Lower lobe of right lung (tissue), 2 donors: ENCODE measurements around the gene NPRL2. TPM values are rescaled to one million over a fixed set of nuclear protein-coding genes. Genes with fewer than 3 reads are reported as not detected.

ENCODE experiments used
- ATAC-seq, 2 donors: fragments of 200-7000 bp; cut with Tn5 transposase; one replicate each; pipeline ENCODE4 v1.9.1; 2020 to 2022; ENCODE audit warnings: mild to moderate bottlenecking in 2 of 2, moderate library complexity in 2 of 2
- DNase-seq: peaks from one replicate; pipeline ENCODE4 v3.0.0-alpha.2; 2020
- H3K27ac ChIP-seq: fragments of 200-600 bp; one replicate; pipeline ENCODE4 v1.8.0; 2022
- H3K27me3 ChIP-seq: fragments of 200-600 bp; one replicate; pipeline ENCODE4 v1.8.0; 2022; ENCODE audit warnings: low read depth
- H3K36me3 ChIP-seq: fragments of 200-600 bp; one replicate; pipeline ENCODE4 v1.8.0; 2022; ENCODE audit warnings: mild to moderate bottlenecking
- H3K4me1 ChIP-seq: fragments of 200-600 bp; one replicate; pipeline ENCODE4 v1.8.0; 2022
- H3K4me3 ChIP-seq: fragments of 200-600 bp; one replicate; pipeline ENCODE4 v1.8.0; 2022; ENCODE audit warnings: mild to moderate bottlenecking
- H3K9me3 ChIP-seq: fragments of 200-600 bp; one replicate; pipeline ENCODE4 v1.8.0; 2022
- intact Hi-C: fragments of 100-400 bp; cut with DNase I; formaldehyde crosslinking; loops from one replicate; pipeline ENCODE4 v1.11.0; 2022
- total RNA-seq: library from RNA; stranded (reverse); fragmentation: NEBNext Ultra II Directional; extraction: Animal tissue kit (Norgen Biotek cat#: 25700); gene quantifications from one replicate; pipeline ENCODE4 v1.2.1, GENCODE V29; 2021
- TF ChIP-seq, protein P1 (sequence below): fragments of 200-600 bp; IDR thresholded peaks from one replicate; pipeline ENCODE4 v1.8.0; 2022; ENCODE audit warnings: antibody characterized with exemption, mild to moderate bottlenecking
- donor health status: DM: no; HTN: yes; CAD: no; lungs with severe emphysema.

NPRL2 gene
- total RNA-seq, 1 donor from 2014 or later = 17.7 TPM

- ATAC-seq (peak; percentile 66 to 73), DNase-seq (peak; percentile 86)
- H3K27me3 ChIP-seq = no peaks in the 10 kb centered on the region
- H3K9me3 ChIP-seq = no peaks in the 10 kb centered on the region
- peaks cover 45% of the 10 kb centered on the region for H3K36me3 ChIP-seq
- TF ChIP-seq, protein P1, sequence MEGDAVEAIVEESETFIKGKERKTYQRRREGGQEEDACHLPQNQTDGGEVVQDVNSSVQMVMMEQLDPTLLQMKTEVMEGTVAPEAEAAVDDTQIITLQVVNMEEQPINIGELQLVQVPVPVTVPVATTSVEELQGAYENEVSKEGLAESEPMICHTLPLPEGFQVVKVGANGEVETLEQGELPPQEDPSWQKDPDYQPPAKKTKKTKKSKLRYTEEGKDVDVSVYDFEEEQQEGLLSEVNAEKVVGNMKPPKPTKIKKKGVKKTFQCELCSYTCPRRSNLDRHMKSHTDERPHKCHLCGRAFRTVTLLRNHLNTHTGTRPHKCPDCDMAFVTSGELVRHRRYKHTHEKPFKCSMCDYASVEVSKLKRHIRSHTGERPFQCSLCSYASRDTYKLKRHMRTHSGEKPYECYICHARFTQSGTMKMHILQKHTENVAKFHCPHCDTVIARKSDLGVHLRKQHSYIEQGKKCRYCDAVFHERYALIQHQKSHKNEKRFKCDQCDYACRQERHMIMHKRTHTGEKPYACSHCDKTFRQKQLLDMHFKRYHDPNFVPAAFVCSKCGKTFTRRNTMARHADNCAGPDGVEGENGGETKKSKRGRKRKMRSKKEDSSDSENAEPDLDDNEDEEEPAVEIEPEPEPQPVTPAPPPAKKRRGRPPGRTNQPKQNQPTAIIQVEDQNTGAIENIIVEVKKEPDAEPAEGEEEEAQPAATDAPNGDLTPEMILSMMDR = no peak
- intact Hi-C loops = no loop called here
- peaks cover 88% of the 10 kb centered on the region for H3K4me1 ChIP-seq
- H3K27ac ChIP-seq = peak overlapping the region; percentile 98
- H3K4me3 ChIP-seq = peak overlapping the region; percentile 91
These were observed 29.7 kb downstream of the NPRL2 start for GRCh38 chr3:50320853-50321335.

DNA sequence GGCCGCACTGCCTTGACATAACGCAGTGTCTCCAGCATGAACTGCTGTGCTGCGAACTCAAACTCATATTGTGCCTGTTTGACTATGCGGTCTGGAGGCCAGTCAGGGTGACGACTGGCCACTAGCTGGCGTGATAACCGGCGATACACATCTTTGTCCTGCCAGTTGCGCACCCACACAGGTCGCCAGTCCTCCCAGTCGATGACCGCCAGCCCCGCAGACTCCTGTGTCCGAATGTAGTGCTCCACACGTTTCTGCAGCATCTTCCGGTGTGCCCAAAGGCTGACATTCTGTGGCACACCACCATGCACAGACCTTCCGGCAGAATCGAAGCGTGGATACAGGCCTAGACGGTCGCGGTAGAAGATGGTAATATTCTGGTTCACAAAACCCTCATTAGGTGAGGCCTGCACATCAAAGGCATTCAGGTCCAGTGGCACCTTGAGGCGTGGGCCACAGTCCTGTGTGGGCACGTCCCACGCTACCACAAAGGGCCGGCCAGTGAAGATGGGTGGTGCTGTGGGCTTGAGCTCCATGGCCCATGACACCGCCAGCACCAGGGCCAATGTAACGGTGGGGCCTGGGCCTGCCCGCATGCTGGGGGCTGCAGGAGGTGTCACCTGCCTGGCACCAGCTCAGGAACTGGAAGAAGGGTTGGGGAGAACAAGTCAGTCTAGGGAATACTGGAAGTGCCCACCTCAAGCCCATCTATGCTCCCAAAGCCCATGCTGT, 30.5 kb downstream of the NPRL2 start:
- Histone ChIP-seq H3K9me3 (no peaks in the 10 kb centered on the region), H3K4me1 (peaks cover 88% of the 10 kb centered on the region), H3K36me3 (peaks cover 44% of the 10 kb centered on the region), H3K4me3 (peak overlapping the region; percentile 91), H3K27me3 (no peaks in the 10 kb centered on the region), H3K27ac (peak overlapping the region; percentile 98)
- ATAC-seq (no peak), DNase-seq (no peak)
- TF ChIP-seq, protein P1 = no peak
- intact Hi-C loops = no loop called here

- TF ChIP-seq, protein P1 = no peak
- ATAC-seq = no peak
These were observed 31.2 kb downstream of the NPRL2 start for GRCh38 chr3:50319181-50319893.

DNA sequence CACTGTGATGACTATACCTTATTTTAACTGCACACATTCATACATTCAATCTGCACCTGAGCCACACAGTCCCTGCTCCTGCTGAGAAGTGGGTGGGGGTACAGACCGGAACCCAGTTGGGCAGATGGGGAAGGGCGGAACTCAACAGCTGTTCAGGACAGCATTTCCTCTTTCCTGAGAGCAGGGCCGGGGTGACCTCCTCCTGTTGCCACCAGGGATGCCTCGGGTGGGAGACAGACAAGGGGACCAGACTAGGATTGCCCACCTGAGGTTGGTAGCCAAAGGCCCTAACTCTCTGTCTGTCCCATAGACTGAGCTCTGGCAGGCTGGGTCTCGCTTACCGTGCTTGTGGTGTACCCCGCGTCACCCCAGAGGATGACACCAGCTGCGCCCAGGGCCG, 32.0 kb downstream of the NPRL2 start:
- Histone ChIP-seq H3K9me3 (no peaks in the 10 kb centered on the region), H3K27ac (peak overlapping the region; percentile 98), H3K4me1 (peaks cover 88% of the 10 kb centered on the region), H3K27me3 (no peaks in the 10 kb centered on the region), H3K4me3 (peak overlapping the region; percentile 91), H3K36me3 (peaks cover 47% of the 10 kb centered on the region)
- DNase-seq (peak; percentile 61), ATAC-seq (no peak)
- TF ChIP-seq, protein P1 = no peak
- intact Hi-C loops = no loop called here

More at GRCh38 chr3:50319181-50319893, 31.2 kb downstream of the NPRL2 start:
- Histone ChIP-seq H3K9me3 (no peaks in the 10 kb centered on the region), H3K36me3 (peaks cover 47% of the 10 kb centered on the region), H3K4me1 (peaks cover 88% of the 10 kb centered on the region), H3K27ac (peak overlapping the region; percentile 98), H3K4me3 (peak overlapping the region; percentile 91), H3K27me3 (no peaks in the 10 kb centered on the region)
- intact Hi-C loops = no loop called here
- no peak for DNase-seq

- intact Hi-C loops = no loop called here
- Histone ChIP-seq H3K4me3 (peak overlapping the region; percentile 91), H3K36me3 (peaks cover 47% of the 10 kb centered on the region), H3K4me1 (peaks cover 88% of the 10 kb centered on the region), H3K9me3 (no peaks in the 10 kb centered on the region), H3K27me3 (no peaks in the 10 kb centered on the region), H3K27ac (peak overlapping the region; percentile 98)
- TF ChIP-seq, protein P1 = no peak
- ATAC-seq = no peak
- DNase-seq = no peak
These were observed 32.4 kb downstream of the NPRL2 start for GRCh38 chr3:50318163-50318562.
